Activated B cell treated with CpG ODN at 0.5 μM for 24 hours (primary cell): ENCODE data around the gene ZSCAN5B. TPM values are rescaled to one million over a fixed set of nuclear protein-coding genes. Genes with fewer than 3 reads are reported as not detected.

Source experiments
- ATAC-seq: fragments of 200-7000 bp; cut with Tn5 transposase; one replicate; pipeline ENCODE4 v1.10.0; 2021; ENCODE audit warnings: low read depth, mild to moderate bottlenecking, moderate library complexity
- CTCF ChIA-PET: fragments of 350-600 bp; sonication (Branson Sonifier 250); formaldehyde crosslinking; loops from one replicate; lab custom pipeline; 2021; ENCODE audit warnings: antibody characterized with exemption; lab: Charles Lee
- POLR2A ChIA-PET: fragments of 350-600 bp; sonication (Branson Sonifier 250); formaldehyde crosslinking; loops from one replicate; lab custom pipeline; 2021; ENCODE audit warnings: antibody characterized with exemption; lab: Charles Lee
- DNase-seq: peaks from one replicate; pipeline ENCODE4 v3.0.0; 2022
- H3K27ac Mint-ChIP-seq: one replicate; pipeline ENCODE4 v1.8.0; 2020; ENCODE audit warnings: mixed read lengths
- H3K27me3 Mint-ChIP-seq: one replicate; pipeline ENCODE4 v1.8.0; 2021; ENCODE audit warnings: mixed read lengths
- H3K36me3 Mint-ChIP-seq: one replicate; pipeline ENCODE4 v1.8.0; 2021; ENCODE audit warnings: low read depth, mixed read lengths
- H3K4me1 Mint-ChIP-seq: one replicate; pipeline ENCODE4 v1.8.0; 2021; ENCODE audit warnings: mixed read lengths
- H3K4me3 Mint-ChIP-seq: one replicate; pipeline ENCODE4 v1.8.0; 2020; ENCODE audit warnings: mild to moderate bottlenecking, mixed read lengths
- H3K9me3 Mint-ChIP-seq: one replicate; pipeline ENCODE4 v1.8.0; 2020; ENCODE audit warnings: mixed read lengths
- CTCF ChIP-seq: fragments of 200-600 bp; IDR thresholded peaks from one replicate; pipeline ENCODE4 v1.8.0; 2022; ENCODE audit warnings: antibody characterized with exemption, mild to moderate bottlenecking
- intact Hi-C: fragments of 100-400 bp; cut with micrococcal nuclease; formaldehyde crosslinking; loops from one replicate; pipeline ENCODE4 v1.15.1; 2024
- total RNA-seq: library from RNA; stranded (reverse); gene quantifications from 2 replicates; pipeline ENCODE4 v1.2.3, GENCODE V29; 2022

Gene ZSCAN5B
- total RNA-seq, 1 donor from 2014 or later, result not detected

- no peak for DNase-seq
- no peaks in the 10 kb centered on the region for H3K27me3 Mint-ChIP-seq
- H3K27ac Mint-ChIP-seq, result no peak overlapping the region
- ChIA-PET POLR2A (no interaction called here), CTCF (no interaction called here)
- H3K4me1 Mint-ChIP-seq, result peaks cover 8% of the 10 kb centered on the region
- H3K9me3 Mint-ChIP-seq, result no peaks in the 10 kb centered on the region
- no peak for ATAC-seq
- intact Hi-C loops, result no loop called here
- peaks cover 40% of the 10 kb centered on the region for H3K36me3 Mint-ChIP-seq
- TF ChIP-seq CTCF, result no peak
- H3K4me3 Mint-ChIP-seq, result no peak overlapping the region
These were observed 49.5 kb downstream of the ZSCAN5B start for GRCh38 chr19:56148096-56148495.

- CTCF ChIA-PET, result no interaction called here
- no peaks in the 10 kb centered on the region for H3K27me3 Mint-ChIP-seq
- TF ChIP-seq CTCF, result no peak
- H3K4me1 Mint-ChIP-seq, result peaks cover 10% of the 10 kb centered on the region
- no peak for DNase-seq
- ATAC-seq, result no peak
- H3K27ac Mint-ChIP-seq, result no peak overlapping the region
- intact Hi-C loops, result no loop called here
- H3K4me3 Mint-ChIP-seq, result no peak overlapping the region
- H3K36me3 Mint-ChIP-seq, result peaks cover 35% of the 10 kb centered on the region
- POLR2A ChIA-PET, result no interaction called here
- H3K9me3 Mint-ChIP-seq, result no peaks in the 10 kb centered on the region
These were observed 50.3 kb downstream of the ZSCAN5B start for GRCh38 chr19:56147307-56147706.

- H3K4me1 Mint-ChIP-seq, result peaks cover 12% of the 10 kb centered on the region
- CTCF ChIA-PET, result no interaction called here
- ATAC-seq, result no peak
- no peaks in the 10 kb centered on the region for H3K9me3 Mint-ChIP-seq
- peaks cover 33% of the 10 kb centered on the region for H3K36me3 Mint-ChIP-seq
- DNase-seq, result no peak
- H3K27me3 Mint-ChIP-seq, result no peaks in the 10 kb centered on the region
- intact Hi-C loops, result no loop called here
- no peak for TF ChIP-seq CTCF
- POLR2A ChIA-PET, result no interaction called here
- H3K27ac Mint-ChIP-seq, result no peak overlapping the region
- no peak overlapping the region for H3K4me3 Mint-ChIP-seq
These were observed 50.7 kb downstream of the ZSCAN5B start for GRCh38 chr19:56146904-56147303.

- DNase-seq, result no peak
- no peak overlapping the region for H3K4me3 Mint-ChIP-seq
- H3K27ac Mint-ChIP-seq, result no peak overlapping the region
- intact Hi-C loops, result no loop called here
- no peaks in the 10 kb centered on the region for H3K9me3 Mint-ChIP-seq
- no peak for ATAC-seq
- H3K27me3 Mint-ChIP-seq, result no peaks in the 10 kb centered on the region
- ChIA-PET POLR2A (no interaction called here), CTCF (no interaction called here)
- no peak for TF ChIP-seq CTCF
- peaks cover 18% of the 10 kb centered on the region for H3K4me1 Mint-ChIP-seq
- peaks cover 37% of the 10 kb centered on the region for H3K36me3 Mint-ChIP-seq
These were observed 51.9 kb downstream of the ZSCAN5B start for GRCh38 chr19:56145698-56146097.

- H3K4me1 Mint-ChIP-seq, result peaks cover 27% of the 10 kb centered on the region
- no peak for TF ChIP-seq CTCF
- peaks cover 33% of the 10 kb centered on the region for H3K36me3 Mint-ChIP-seq
- intact Hi-C loops, result loop anchor here (5.0 kb wide), 1 partner anchor 1137 kb away; the partner anchor contains the start of gene ZNF460
- H3K27me3 Mint-ChIP-seq, result no peaks in the 10 kb centered on the region
- ChIA-PET CTCF (no interaction called here), POLR2A (no interaction called here)
- no peak for DNase-seq
- H3K9me3 Mint-ChIP-seq, result no peaks in the 10 kb centered on the region
- ATAC-seq, result no peak
- no peak overlapping the region for H3K4me3 Mint-ChIP-seq
- no peak overlapping the region for H3K27ac Mint-ChIP-seq
These were observed 52.8 kb downstream of the ZSCAN5B start for GRCh38 chr19:56144831-56145230.
